Measurements from ENCODE around the gene CEP68. TPM values are rescaled to one million over a fixed set of nuclear protein-coding genes. Genes with fewer than 3 reads are reported as not detected.

CEP68 gene
- polyA plus RNA-seq, 1 donor from 2014 or later: 34.7 TPM

GRCh38 chr2:65045651-65046050, 10.6 kb upstream of the CEP68 start:
- H3K9ac ChIP-seq (ENCODE audit: low read length): no peak overlapping the region
- no peaks in the 10 kb centered on the region for H4K20me1 ChIP-seq (ENCODE audit: insufficient read depth)
- no peaks in the 10 kb centered on the region for H3K27me3 ChIP-seq (ENCODE audit: insufficient read depth, low read depth, low read length)
- no peaks in the 10 kb centered on the region for H3K9me3 ChIP-seq (ENCODE audit: low read length)
- TF ChIP-seq SMC3 (conservative IDR thresholded peaks at IDR 0.05; ENCODE audit: poor library complexity) (no peak), POLR2AphosphoS5 (IDR thresholded peaks at IDR 0.05) (no peak), TAF1 (IDR thresholded peaks at IDR 0.05; ENCODE audit: low read depth) (no peak), CTCF (IDR thresholded peaks at IDR 0.05; ENCODE audit: poor library complexity, severe bottlenecking) (no peak), RAD21 (conservative IDR thresholded peaks at IDR 0.05) (no peak), REST (IDR thresholded peaks at IDR 0.05; ENCODE audit: borderline replicate concordance) (no peak), MXI1 (conservative IDR thresholded peaks at IDR 0.05; ENCODE audit: poor library complexity, severe bottlenecking) (no peak), EP300 (conservative IDR thresholded peaks at IDR 0.05; ENCODE audit: poor library complexity, severe bottlenecking) (no peak), EZH2 (IDR thresholded peaks at IDR 0.05; ENCODE audit: borderline replicate concordance, insufficient read depth, low read length, poor library complexity, severe bottlenecking) (no peak)
- H3K4me2 ChIP-seq (ENCODE audit: low read length): no peak overlapping the region
- no peaks in the 10 kb centered on the region for H3K9me2 ChIP-seq (ENCODE audit: insufficient read depth, low read length)
- no peaks in the 10 kb centered on the region for H3F3A ChIP-seq (ENCODE audit: insufficient read depth, low read length, poor library complexity, severe bottlenecking)
- H3K27ac ChIP-seq (ENCODE audit: low read length): no peak overlapping the region
- H3K36me3 ChIP-seq (ENCODE audit: insufficient read depth, low read length): no peaks in the 10 kb centered on the region
- no peak overlapping the region for H2AFZ ChIP-seq (ENCODE audit: low read depth, low read length)
- H3K79me2 ChIP-seq (replicated peaks; ENCODE audit: insufficient read depth, low read length): no peaks in the 10 kb centered on the region
- no peak overlapping the region for H3K4me3 ChIP-seq (ENCODE audit: low read length)

GRCh38 chr2:65046633-65047407, 9.4 kb upstream of the CEP68 start:
- Histone ChIP-seq H3K4me2 (ENCODE audit: low read length) (no peak overlapping the region), H2AFZ (ENCODE audit: low read depth, low read length) (no peak overlapping the region), H3K9me3 (ENCODE audit: low read length) (no peaks in the 10 kb centered on the region), H3K4me3 (ENCODE audit: low read length) (no peak overlapping the region), H3K27ac (ENCODE audit: low read length) (no peak overlapping the region), H3K27me3 (ENCODE audit: insufficient read depth, low read depth, low read length) (no peaks in the 10 kb centered on the region), H3F3A (ENCODE audit: insufficient read depth, low read length, poor library complexity, severe bottlenecking) (no peaks in the 10 kb centered on the region), H3K9me2 (ENCODE audit: insufficient read depth, low read length) (no peaks in the 10 kb centered on the region), H3K9ac (ENCODE audit: low read length) (no peak overlapping the region), H3K79me2 (replicated peaks; ENCODE audit: insufficient read depth, low read length) (no peaks in the 10 kb centered on the region), H4K20me1 (ENCODE audit: insufficient read depth) (no peaks in the 10 kb centered on the region), H3K36me3 (ENCODE audit: insufficient read depth, low read length) (no peaks in the 10 kb centered on the region)
- no peak for TF ChIP-seq EP300 (conservative IDR thresholded peaks at IDR 0.05; ENCODE audit: poor library complexity, severe bottlenecking)
- TF ChIP-seq REST (IDR thresholded peaks at IDR 0.05; ENCODE audit: borderline replicate concordance): no peak
- no peak for TF ChIP-seq TAF1 (IDR thresholded peaks at IDR 0.05; ENCODE audit: low read depth)
- TF ChIP-seq EZH2 (IDR thresholded peaks at IDR 0.05; ENCODE audit: borderline replicate concordance, insufficient read depth, low read length, poor library complexity, severe bottlenecking): no peak
- no peak for TF ChIP-seq MXI1 (conservative IDR thresholded peaks at IDR 0.05; ENCODE audit: poor library complexity, severe bottlenecking)
- TF ChIP-seq CTCF (IDR thresholded peaks at IDR 0.05; ENCODE audit: poor library complexity, severe bottlenecking): no peak
- no peak for TF ChIP-seq SMC3 (conservative IDR thresholded peaks at IDR 0.05; ENCODE audit: poor library complexity)
- TF ChIP-seq POLR2AphosphoS5 (IDR thresholded peaks at IDR 0.05): no peak
- TF ChIP-seq RAD21 (conservative IDR thresholded peaks at IDR 0.05): no peak

Data from neural cell (in vitro differentiated cells).